ENCODE measurements around the gene TNS1. TPM values are rescaled to one million over a fixed set of nuclear protein-coding genes. Genes with fewer than 3 reads are reported as not detected.

Gene TNS1
- total RNA-seq, 1 donor from 2014 or later: 1,334 TPM

DNA sequence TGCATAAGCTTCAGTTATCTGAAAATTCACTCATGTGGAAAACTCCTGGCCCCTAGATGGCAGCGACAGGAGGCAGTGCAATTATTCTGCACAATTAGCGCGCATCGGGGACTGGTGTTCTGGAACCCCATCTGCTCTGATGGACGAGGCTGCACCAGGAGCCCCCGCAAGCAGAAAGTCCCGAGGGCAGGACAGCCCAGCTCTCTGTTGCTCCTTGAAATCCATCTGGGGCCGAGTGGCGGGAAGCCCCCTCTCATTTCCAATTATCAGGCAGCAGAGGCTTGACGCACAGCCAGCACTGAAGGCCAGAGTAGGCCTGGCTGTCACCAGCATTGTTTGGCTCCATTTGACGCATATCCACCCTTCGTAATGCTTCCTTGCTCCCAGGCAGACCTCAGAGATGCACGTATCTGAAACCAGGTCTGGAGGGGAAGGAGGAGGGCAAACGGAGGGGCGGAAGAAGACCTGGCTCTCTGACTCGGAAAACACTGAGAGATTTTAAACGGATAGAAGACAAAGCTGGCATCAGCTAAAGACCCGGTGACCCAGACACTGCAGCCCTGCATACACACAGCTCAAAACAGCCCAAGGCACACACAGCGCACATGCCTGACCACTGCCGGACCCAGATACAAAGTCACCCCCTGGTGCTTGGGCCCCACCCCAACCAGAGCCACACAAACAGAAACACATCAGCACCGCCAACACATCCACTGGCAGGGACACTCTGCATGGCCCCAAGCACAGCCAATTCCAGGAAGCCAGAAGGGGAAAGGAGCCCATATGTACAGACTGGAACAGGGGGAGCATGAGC, 69.8 kb downstream of the TNS1 start:
- H3K36me3 ChIP-seq: peaks cover 18 to 26% of the 10 kb centered on the region in 2 donors
- peak overlapping the region; percentile 64 to 81 for H3K4me3 ChIP-seq
- H3K9me3 ChIP-seq: no peaks in the 10 kb centered on the region
- TF ChIP-seq, protein P1, sequence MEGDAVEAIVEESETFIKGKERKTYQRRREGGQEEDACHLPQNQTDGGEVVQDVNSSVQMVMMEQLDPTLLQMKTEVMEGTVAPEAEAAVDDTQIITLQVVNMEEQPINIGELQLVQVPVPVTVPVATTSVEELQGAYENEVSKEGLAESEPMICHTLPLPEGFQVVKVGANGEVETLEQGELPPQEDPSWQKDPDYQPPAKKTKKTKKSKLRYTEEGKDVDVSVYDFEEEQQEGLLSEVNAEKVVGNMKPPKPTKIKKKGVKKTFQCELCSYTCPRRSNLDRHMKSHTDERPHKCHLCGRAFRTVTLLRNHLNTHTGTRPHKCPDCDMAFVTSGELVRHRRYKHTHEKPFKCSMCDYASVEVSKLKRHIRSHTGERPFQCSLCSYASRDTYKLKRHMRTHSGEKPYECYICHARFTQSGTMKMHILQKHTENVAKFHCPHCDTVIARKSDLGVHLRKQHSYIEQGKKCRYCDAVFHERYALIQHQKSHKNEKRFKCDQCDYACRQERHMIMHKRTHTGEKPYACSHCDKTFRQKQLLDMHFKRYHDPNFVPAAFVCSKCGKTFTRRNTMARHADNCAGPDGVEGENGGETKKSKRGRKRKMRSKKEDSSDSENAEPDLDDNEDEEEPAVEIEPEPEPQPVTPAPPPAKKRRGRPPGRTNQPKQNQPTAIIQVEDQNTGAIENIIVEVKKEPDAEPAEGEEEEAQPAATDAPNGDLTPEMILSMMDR (IDR thresholded peaks at IDR 0.05): peak in 1 of 3 experiments; percentile 18
- H3K4me1 ChIP-seq: peaks cover 49 to 93% of the 10 kb centered on the region in 2 donors
- intact Hi-C loops (cut with DNase I): loop anchor here (5.0 kb wide), 1 partner anchor 96 kb away; no protein-coding TSS in a partner anchor
- H3K27me3 ChIP-seq: no peaks in the 10 kb centered on the region
- DNase-seq (ENCODE audit: low spot score in 2 of 2): no peak
- H3K27ac ChIP-seq: peak overlapping the region; percentile 98 to 100

DNA sequence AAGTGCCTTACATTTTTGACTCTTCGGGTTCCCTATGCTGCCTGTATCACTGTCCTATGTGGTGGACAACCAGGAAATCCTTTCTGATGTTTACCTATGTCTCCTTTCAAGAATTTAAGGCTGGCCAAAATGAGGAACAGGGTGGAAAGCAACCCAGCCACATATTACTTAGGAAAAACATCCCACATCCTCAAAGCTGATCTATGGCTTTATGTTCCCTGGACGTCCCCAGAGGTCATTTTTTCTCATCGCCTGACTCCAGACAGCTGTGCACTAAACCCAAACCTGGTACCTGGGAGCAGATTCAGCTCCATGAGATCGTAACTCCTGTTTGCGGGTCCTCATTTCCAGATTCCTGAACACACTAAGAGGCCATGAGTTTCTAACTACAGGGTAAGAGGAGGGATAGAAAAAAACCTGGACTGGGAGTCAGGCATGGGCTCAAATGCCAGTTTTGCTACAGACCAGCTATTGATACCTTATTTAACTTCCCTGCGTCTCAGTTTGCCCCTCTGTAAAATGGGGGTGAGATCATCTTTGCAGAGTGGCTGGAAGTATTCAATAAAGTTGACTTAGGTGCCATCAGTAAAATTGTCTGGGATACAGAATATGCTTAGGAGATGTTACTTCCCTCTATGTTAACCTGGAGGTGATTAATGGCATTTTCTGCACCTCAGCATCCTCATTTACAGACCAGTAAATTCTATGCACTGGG, 70.8 kb downstream of the TNS1 start:
- intact Hi-C loops (cut with DNase I): loop anchor here (5.0 kb wide), 1 partner anchor 95 kb away; no protein-coding TSS in a partner anchor

DNA sequence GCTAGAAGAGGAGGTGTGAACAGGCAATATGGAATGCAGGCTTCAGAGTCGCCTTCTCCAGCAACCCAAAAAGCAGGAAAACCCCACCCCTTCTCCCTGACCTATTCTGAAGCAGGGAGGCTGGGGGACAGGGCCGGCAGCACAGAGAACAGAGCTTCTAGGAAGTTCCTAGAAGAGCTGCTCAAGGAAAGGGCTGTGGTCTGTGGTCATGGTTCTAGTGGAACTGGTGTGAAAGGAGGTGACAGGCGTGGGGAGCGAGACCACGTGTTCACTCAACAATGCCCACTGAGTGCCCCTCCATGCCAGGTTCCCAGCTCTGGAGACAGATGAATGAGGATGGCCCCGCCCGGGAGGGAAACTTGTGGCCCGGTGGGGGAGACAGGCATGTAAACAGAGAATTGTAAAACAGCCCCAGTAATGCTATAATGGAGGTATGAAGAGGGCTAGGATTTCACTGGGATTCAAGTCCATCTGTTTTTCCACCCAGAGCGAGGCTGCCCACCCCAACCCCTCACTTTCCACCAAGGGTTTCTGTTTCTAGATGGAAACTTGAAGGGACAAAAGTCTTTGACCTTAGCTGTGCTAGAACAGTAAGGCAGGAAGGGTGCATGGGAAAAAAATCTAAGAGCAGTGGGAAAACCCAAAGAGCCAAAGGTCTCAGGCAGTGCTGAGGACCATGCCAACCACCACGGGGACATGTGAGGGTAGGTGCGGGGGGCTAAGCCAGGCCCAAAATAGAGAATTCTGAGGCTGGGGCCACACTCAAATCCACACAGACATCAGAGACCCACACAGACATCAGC, 71.8 kb downstream of the TNS1 start:
- intact Hi-C loops (cut with DNase I): loop anchor here (5.0 kb wide), 1 partner anchor 94 kb away; no protein-coding TSS in a partner anchor
- peak overlapping the region; percentile 9 to 81 for H3K4me3 ChIP-seq
- peak in 1 of 2 donors; percentile 80 for DNase-seq (ENCODE audit: low spot score in 2 of 2)
- peaks cover 6 to 32% of the 10 kb centered on the region in 2 donors for H3K36me3 ChIP-seq
- H3K27ac ChIP-seq: peak overlapping the region; percentile 98 to 100
- TF ChIP-seq, protein P1 (IDR thresholded peaks at IDR 0.05): no peak
- no peaks in the 10 kb centered on the region for H3K27me3 ChIP-seq
- peaks cover 54 to 93% of the 10 kb centered on the region in 2 donors for H3K4me1 ChIP-seq
- no peaks in the 10 kb centered on the region for H3K9me3 ChIP-seq

More for the DNA sequence above, 70.8 kb downstream of the TNS1 start:
- TF ChIP-seq, protein P1 (IDR thresholded peaks at IDR 0.05): no peak
- H3K27me3 ChIP-seq: no peaks in the 10 kb centered on the region
- H3K9me3 ChIP-seq: no peaks in the 10 kb centered on the region
- H3K27ac ChIP-seq: peak overlapping the region; percentile 98 to 100
- peaks cover 52 to 93% of the 10 kb centered on the region in 2 donors for H3K4me1 ChIP-seq
- peaks cover 15 to 26% of the 10 kb centered on the region in 2 donors for H3K36me3 ChIP-seq
- peak overlapping the region in 1 of 2 donors; percentile 81 for H3K4me3 ChIP-seq
- DNase-seq (ENCODE audit: low spot score in 2 of 2): no peak

DNA sequence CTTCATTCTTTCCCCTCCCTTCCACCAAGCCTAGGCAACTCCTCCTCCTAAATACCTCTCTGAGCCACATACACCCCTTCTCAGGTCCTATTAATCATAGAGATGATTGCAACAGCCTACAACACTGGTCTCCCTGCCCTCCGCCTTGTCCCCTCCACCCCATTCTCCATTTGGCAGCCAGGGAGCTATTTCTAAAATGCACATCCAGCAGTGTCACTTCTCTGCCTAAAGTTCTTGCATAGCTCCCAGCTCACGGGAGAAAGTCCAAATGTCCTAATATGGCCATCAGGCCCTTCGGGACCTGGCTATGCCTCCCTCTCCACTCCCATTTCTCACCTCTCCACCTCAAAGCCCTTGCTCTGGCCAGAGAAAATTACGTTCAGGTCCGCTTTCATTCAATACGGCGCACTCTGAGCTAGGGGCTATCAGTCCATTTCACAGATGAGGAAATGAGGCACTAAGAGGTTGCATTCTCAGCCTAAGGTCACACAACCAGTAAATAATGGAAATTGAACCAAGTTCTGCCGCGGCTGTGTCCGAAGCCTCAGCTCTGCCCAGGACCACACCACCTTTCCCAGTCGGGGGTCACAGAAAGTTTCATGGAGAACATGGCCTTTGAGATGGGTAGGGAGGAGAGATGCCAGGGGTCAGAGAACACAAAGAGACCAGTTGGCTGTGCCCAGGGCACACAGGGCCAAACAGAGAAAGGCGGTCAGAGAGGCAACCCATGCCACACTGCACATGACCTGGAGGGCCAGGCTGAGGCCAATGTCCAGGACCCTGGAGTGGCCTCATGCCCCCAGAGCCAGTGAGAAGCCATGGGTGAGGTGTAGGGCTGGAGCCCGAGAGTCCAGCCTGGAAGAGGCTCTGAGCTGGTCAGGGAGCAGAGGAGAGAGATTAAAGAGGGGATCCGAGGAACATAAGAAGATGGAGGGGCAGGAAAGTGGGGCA, 72.8 kb downstream of the TNS1 start:
- peak; percentile 75 to 96 for DNase-seq (ENCODE audit: low spot score in 2 of 2)
- intact Hi-C loops (cut with DNase I): loop anchor here (5.0 kb wide), 1 partner anchor 93 kb away; no protein-coding TSS in a partner anchor
- Histone ChIP-seq H3K4me1 (peaks cover 52 to 93% of the 10 kb centered on the region in 2 donors), H3K4me3 (peak overlapping the region; percentile 9 to 81), H3K9me3 (no peaks in the 10 kb centered on the region), H3K27me3 (no peaks in the 10 kb centered on the region), H3K27ac (peak overlapping the region; percentile 98 to 100), H3K36me3 (peaks cover 4 to 29% of the 10 kb centered on the region in 2 donors)
- TF ChIP-seq, protein P1 (IDR thresholded peaks at IDR 0.05): no peak

Measured in ascending aorta (tissue), 2 donors.